GM23338 (cell line): ENCODE data around the gene TTLL6. TPM values are rescaled to one million over a fixed set of nuclear protein-coding genes. Genes with fewer than 3 reads are reported as not detected.

Experiments
- ATAC-seq: fragments of 200-7000 bp; cut with Tn5 transposase; 3 replicates; pipeline ENCODE4 v1.9.1; 2020
- DNase-seq: peaks from one replicate; pipeline ENCODE4 v3.0.0-alpha.2; 2015; ENCODE audit warnings: low spot score
- H2AFZ ChIP-seq: fragments of 200-600 bp; sonication (generic); 2 replicates; pipeline ENCODE4 v1.8.0; 2016; ENCODE audit warnings: antibody characterized with exemption, mild to moderate bottlenecking, moderate library complexity
- H3F3A ChIP-seq: fragments of 200-600 bp; sonication (generic); replicated peaks from 2 replicates; pipeline ENCODE4 v1.8.0; 2017; ENCODE audit warnings: antibody characterized with exemption, mixed run types, low read depth
- H3K27ac ChIP-seq: fragments of 200-600 bp; sonication (generic); 2 replicates; pipeline ENCODE4 v1.6.1; 2016; ENCODE audit warnings: low read depth
- H3K27me3 ChIP-seq: fragments of 200-600 bp; sonication (generic); 2 replicates; pipeline ENCODE4 v1.8.0; 2016; ENCODE audit warnings: mild to moderate bottlenecking, mixed run types, moderate library complexity; ENCODE audit not compliant: insufficient read depth
- H3K36me3 ChIP-seq: fragments of 200-600 bp; sonication (generic); 2 replicates; pipeline ENCODE4 v1.8.0; 2016; ENCODE audit warnings: mild to moderate bottlenecking; ENCODE audit not compliant: insufficient read depth
- H3K4me1 ChIP-seq: fragments of 200-600 bp; sonication (generic); 2 replicates; pipeline ENCODE4 v1.8.0; 2016; ENCODE audit warnings: mild to moderate bottlenecking, moderate library complexity; ENCODE audit not compliant: insufficient read depth
- H3K4me2 ChIP-seq: fragments of 200-600 bp; sonication (generic); 2 replicates; pipeline ENCODE4 v1.7.1; 2017; ENCODE audit warnings: mixed run types
- H3K4me3 ChIP-seq: fragments of 200-600 bp; sonication (generic); 2 replicates; pipeline ENCODE4 v1.6.1; 2016; ENCODE audit warnings: mixed run types
- H3K79me2 ChIP-seq: fragments of 200-600 bp; sonication (generic); replicated peaks from 2 replicates; pipeline ENCODE4 v1.8.0; 2017; ENCODE audit warnings: mild to moderate bottlenecking; ENCODE audit not compliant: insufficient read depth
- H3K9me2 ChIP-seq: fragments of 200-600 bp; sonication (generic); 2 replicates; pipeline ENCODE4 v1.8.0; 2017; ENCODE audit not compliant: insufficient read depth
- H4K20me1 ChIP-seq: fragments of 200-600 bp; sonication (generic); replicated peaks from 2 replicates; pipeline ENCODE4 v1.8.0; 2017; ENCODE audit warnings: mild to moderate bottlenecking; ENCODE audit not compliant: insufficient read depth
- H3K27ac Mint-ChIP-seq: 2 replicates; pipeline ENCODE4 v1.8.0; 2020; ENCODE audit warnings: inconsistent platforms, mild to moderate bottlenecking, moderate library complexity, mixed read lengths
- H3K27me3 Mint-ChIP-seq: 3 replicates; pipeline ENCODE4 v1.8.0; 2022; ENCODE audit warnings: low read depth, mild to moderate bottlenecking, moderate library complexity, mixed read lengths, inconsistent platforms; ENCODE audit not compliant: insufficient read depth, poor library complexity
- H3K36me3 Mint-ChIP-seq: 3 replicates; pipeline ENCODE4 v1.8.0; 2021; ENCODE audit warnings: low read depth, mild to moderate bottlenecking, inconsistent platforms, moderate library complexity, mixed read lengths
- H3K4me1 Mint-ChIP-seq: 3 replicates; pipeline ENCODE4 v1.8.0; 2020; ENCODE audit warnings: mild to moderate bottlenecking, inconsistent platforms, mixed read lengths
- H3K4me3 Mint-ChIP-seq: 3 replicates; pipeline ENCODE4 v1.8.0; 2021; ENCODE audit warnings: moderate library complexity, mild to moderate bottlenecking, inconsistent platforms, mixed read lengths
- H3K9me3 Mint-ChIP-seq: 3 replicates; pipeline ENCODE4 v1.8.0; 2020; ENCODE audit warnings: moderate library complexity, mild to moderate bottlenecking, inconsistent platforms, mixed read lengths
- CREB1 ChIP-seq: fragments of 250-450 bp; sonication (Bioruptor Pico); IDR thresholded peaks from 2 replicates; pipeline ENCODE4 v1.5.0; 2020; ENCODE audit warnings: low read depth, mild to moderate bottlenecking, moderate library complexity
- EZH2 ChIP-seq: fragments of 200-600 bp; sonication (generic); IDR thresholded peaks from one replicate; pipeline ENCODE4 v1.8.0; 2017; ENCODE audit warnings: antibody characterized with exemption, mild to moderate bottlenecking, low read depth; ENCODE audit not compliant: unreplicated experiment
- JUNB ChIP-seq: IDR thresholded peaks from one replicate; pipeline ENCODE4 v1.6.1; 2016; ENCODE audit warnings: antibody characterized with exemption; ENCODE audit not compliant: unreplicated experiment
- NANOG ChIP-seq: IDR thresholded peaks from 2 replicates; pipeline ENCODE4 v1.6.1; 2016; ENCODE audit warnings: antibody characterized with exemption, borderline replicate concordance
- POLR2AphosphoS5 ChIP-seq: IDR thresholded peaks from 2 replicates; pipeline ENCODE4 v1.6.1; 2016; ENCODE audit warnings: antibody characterized with exemption, low read depth
- polyA plus RNA-seq: library from polyadenylated mRNA; unstranded; fragments of >200 nt; fragmentation: Nextera tagmentation; extraction: Ambion mirVana; gene quantifications from 2 replicates; pipeline ENCODE4 v1.2.1, GENCODE V29; 2016
- total RNA-seq: library from RNA; depleted of rRNA; stranded (reverse); fragments of >200 nt; shearing (Covaris generic); gene quantifications from 2 replicates; pipeline ENCODE4 v1.2.3, GENCODE V29; 2014
- TF ChIP-seq, protein P1 (sequence below): IDR thresholded peaks from 2 replicates; pipeline ENCODE4 v1.6.1; 2016; ENCODE audit warnings: antibody characterized with exemption

Gene TTLL6
- total and polyA plus RNA-seq, 2 experiments from 2014 or later = 1.9 to 4.7 TPM

DNA sequence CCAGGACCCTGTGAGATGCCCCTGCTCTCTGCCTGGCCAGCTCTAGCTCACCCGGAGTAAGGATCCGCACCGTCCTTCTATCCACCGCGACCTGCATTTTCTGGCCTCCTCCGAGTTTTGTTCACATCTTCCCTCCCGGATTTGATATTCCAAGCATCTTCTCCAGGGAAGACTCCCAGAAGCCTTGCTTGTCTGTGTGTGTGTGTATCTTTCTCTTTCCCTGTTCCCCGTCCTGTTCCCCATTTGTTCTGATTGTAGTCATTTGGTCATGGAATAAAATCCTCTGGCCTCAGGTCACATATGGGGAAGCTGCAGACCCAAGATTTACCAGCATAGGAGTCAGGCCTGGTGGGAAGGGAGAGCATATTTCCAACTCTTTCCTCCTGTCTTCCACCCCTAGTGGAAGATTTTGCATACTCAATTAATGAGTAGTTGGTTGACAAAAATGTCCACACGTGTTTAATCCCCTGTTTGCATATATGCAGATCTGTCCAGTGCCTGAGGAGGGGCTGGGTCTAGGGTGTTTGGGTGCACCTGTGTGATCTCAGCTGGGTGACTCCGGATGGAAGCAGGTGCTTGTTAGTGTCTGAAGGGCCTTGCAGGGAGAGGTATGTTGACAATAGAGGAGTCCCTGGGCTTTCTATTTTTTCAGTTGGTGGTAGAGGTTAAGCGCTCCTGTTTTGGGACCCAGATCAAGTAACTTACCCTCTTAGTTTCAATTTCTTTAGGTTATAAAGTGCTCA lies 96.6 kb downstream of the TTLL6 start:
- Histone ChIP-seq H3F3A (peaks cover 38% of the 10 kb centered on the region), H3K4me1 (peaks cover 43% of the 10 kb centered on the region), H3K4me3 (peak overlapping the region; percentile 57), H3K27me3 (peaks cover 100% of the 10 kb centered on the region), H3K4me2 (peak overlapping the region; percentile 75), H4K20me1 (peaks cover 21% of the 10 kb centered on the region), H3K79me2 (no peaks in the 10 kb centered on the region), H3K27ac (no peak overlapping the region), H3K9me2 (no peaks in the 10 kb centered on the region), H3K36me3 (no peaks in the 10 kb centered on the region), H2AFZ (no peak overlapping the region)
- H3K4me1 Mint-ChIP-seq = peaks cover 44% of the 10 kb centered on the region
- no peaks in the 10 kb centered on the region; the same call in 2 of the 3 replicates for H3K9me3 Mint-ChIP-seq
- H3K27me3 Mint-ChIP-seq = peaks cover 98% of the 10 kb centered on the region
- H3K4me3 Mint-ChIP-seq = peak overlapping the region; percentile 73; the same call in 2 of the 3 replicates
- peak; percentile 62 for TF ChIP-seq EZH2
- no peak for TF ChIP-seq JUNB
- TF ChIP-seq, protein P1, sequence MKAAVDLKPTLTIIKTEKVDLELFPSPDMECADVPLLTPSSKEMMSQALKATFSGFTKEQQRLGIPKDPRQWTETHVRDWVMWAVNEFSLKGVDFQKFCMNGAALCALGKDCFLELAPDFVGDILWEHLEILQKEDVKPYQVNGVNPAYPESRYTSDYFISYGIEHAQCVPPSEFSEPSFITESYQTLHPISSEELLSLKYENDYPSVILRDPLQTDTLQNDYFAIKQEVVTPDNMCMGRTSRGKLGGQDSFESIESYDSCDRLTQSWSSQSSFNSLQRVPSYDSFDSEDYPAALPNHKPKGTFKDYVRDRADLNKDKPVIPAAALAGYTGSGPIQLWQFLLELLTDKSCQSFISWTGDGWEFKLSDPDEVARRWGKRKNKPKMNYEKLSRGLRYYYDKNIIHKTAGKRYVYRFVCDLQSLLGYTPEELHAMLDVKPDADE = no peak
- TF ChIP-seq NANOG = no peak
- DNase-seq (no peak), ATAC-seq (no peak)
- no peaks in the 10 kb centered on the region for H3K36me3 Mint-ChIP-seq
- no peak overlapping the region for H3K27ac Mint-ChIP-seq

DNA sequence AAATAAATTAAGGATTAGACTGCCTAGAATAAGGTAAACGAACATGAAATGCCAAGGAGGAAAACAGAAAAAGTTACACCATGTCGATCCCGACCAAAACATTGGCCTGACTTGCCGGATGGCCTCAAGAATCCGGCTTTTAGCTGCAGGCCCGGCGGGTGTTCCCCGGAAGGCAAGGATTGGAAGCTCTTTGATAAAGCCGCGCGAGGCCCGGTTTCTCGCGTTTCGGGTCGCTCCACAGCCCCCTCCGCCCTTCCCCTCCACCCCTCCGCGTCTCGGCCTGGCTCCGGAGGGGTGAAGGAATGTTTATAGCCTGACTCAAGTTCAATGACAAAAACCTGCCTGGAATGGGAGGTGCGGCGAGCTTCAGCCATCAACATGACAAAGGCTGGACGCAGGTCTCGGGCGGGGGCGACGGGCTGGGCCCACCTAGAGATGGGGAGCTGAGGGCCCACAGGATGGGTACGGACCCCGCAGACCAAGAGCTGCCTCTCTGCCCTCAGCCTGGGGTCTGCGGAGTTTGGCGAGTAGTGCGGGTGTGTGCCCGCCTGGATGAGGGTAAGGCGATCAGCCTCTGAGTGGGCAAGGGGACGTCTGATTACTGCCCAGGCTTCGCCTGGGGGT lies 97.3 kb downstream of the TTLL6 start:
- Histone ChIP-seq H3K4me3 (peak overlapping the region; percentile 57), H3F3A (peaks cover 35% of the 10 kb centered on the region), H3K9me2 (no peaks in the 10 kb centered on the region), H3K36me3 (no peaks in the 10 kb centered on the region), H4K20me1 (peaks cover 16% of the 10 kb centered on the region), H2AFZ (no peak overlapping the region), H3K27ac (no peak overlapping the region), H3K4me1 (peaks cover 43% of the 10 kb centered on the region), H3K4me2 (peak overlapping the region; percentile 75), H3K79me2 (no peaks in the 10 kb centered on the region), H3K27me3 (peaks cover 100% of the 10 kb centered on the region)
- H3K9me3 Mint-ChIP-seq = no peaks in the 10 kb centered on the region; the same call in 2 of the 3 replicates
- H3K4me3 Mint-ChIP-seq = peak overlapping the region; percentile 73
- H3K27me3 Mint-ChIP-seq = peaks cover 95% of the 10 kb centered on the region
- H3K36me3 Mint-ChIP-seq = no peaks in the 10 kb centered on the region
- H3K4me1 Mint-ChIP-seq = peaks cover 44% of the 10 kb centered on the region
- DNase-seq = peak; percentile 95
- TF ChIP-seq EZH2 (peak; percentile 88), POLR2AphosphoS5 (0 out of 2 replicates have a peak, but pooled peaks have one; percentile 17), JUNB (no peak), CREB1 (0 out of 2 replicates have a peak, but pooled peaks have one; percentile 11)
- peak; percentile 41 for ATAC-seq
- no peak overlapping the region for H3K27ac Mint-ChIP-seq
